WI38 (cell line): ENCODE measurements around the gene FGF1.
A peak's percentile ranks its signal among the peaks of the same experiment; 100 is the strongest.

Experiments used
- H3K4me3 ChIP-seq: 2 replicates; pipeline ENCODE4 v1.5.1; 2011; ENCODE audit warnings: low read depth, mild to moderate bottlenecking, control low read depth, low read length
- TF ChIP-seq, protein P1 (sequence below): IDR thresholded peaks from 2 replicates; pipeline ENCODE4 v1.5.1; 2012; ENCODE audit warnings: low read depth, mild to moderate bottlenecking, control low read depth, low read length

FGF1 gene

GRCh38 chr5:142701673-142702311 lies 15.9 kb upstream of the FGF1 start:
- TF ChIP-seq, protein P1, sequence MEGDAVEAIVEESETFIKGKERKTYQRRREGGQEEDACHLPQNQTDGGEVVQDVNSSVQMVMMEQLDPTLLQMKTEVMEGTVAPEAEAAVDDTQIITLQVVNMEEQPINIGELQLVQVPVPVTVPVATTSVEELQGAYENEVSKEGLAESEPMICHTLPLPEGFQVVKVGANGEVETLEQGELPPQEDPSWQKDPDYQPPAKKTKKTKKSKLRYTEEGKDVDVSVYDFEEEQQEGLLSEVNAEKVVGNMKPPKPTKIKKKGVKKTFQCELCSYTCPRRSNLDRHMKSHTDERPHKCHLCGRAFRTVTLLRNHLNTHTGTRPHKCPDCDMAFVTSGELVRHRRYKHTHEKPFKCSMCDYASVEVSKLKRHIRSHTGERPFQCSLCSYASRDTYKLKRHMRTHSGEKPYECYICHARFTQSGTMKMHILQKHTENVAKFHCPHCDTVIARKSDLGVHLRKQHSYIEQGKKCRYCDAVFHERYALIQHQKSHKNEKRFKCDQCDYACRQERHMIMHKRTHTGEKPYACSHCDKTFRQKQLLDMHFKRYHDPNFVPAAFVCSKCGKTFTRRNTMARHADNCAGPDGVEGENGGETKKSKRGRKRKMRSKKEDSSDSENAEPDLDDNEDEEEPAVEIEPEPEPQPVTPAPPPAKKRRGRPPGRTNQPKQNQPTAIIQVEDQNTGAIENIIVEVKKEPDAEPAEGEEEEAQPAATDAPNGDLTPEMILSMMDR, result no peak
- H3K4me3 ChIP-seq, result no peak overlapping the region

GRCh38 chr5:142700566-142700965 lies 14.7 kb upstream of the FGF1 start:
- TF ChIP-seq, protein P1, result no peak
- H3K4me3 ChIP-seq, result no peak overlapping the region

DNA sequence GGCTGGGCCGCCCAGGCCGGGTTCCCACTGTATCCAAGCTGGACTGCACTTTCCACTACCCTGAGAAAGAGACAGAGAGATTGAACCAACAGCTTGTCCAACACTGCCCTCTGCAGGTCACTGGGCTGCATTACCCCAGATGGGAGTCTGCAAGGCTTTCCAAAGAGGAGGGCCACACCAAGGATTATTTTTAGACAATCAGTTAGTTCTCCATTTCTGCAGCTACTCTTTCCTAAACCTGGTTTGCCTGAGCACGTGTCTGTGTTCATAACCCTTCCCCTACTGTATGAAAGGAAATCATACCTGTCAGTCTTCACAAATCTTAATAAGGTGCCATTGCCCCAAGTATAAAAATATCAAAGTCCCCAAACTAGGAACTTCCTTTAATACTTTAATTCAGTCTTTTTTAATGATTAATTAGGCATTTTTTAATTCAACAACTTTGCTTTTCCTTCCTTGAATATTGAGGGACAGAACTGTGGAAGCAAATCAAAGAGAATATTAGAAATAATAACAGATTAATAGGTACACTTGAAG lies 13.4 kb upstream of the FGF1 start:
- H3K4me3 ChIP-seq, result no peak overlapping the region
- TF ChIP-seq, protein P1, result peak; percentile 97

GRCh38 chr5:142698447-142699183 lies 12.7 kb upstream of the FGF1 start:
- H3K4me3 ChIP-seq, result no peak overlapping the region
- TF ChIP-seq, protein P1, result no peak

DNA sequence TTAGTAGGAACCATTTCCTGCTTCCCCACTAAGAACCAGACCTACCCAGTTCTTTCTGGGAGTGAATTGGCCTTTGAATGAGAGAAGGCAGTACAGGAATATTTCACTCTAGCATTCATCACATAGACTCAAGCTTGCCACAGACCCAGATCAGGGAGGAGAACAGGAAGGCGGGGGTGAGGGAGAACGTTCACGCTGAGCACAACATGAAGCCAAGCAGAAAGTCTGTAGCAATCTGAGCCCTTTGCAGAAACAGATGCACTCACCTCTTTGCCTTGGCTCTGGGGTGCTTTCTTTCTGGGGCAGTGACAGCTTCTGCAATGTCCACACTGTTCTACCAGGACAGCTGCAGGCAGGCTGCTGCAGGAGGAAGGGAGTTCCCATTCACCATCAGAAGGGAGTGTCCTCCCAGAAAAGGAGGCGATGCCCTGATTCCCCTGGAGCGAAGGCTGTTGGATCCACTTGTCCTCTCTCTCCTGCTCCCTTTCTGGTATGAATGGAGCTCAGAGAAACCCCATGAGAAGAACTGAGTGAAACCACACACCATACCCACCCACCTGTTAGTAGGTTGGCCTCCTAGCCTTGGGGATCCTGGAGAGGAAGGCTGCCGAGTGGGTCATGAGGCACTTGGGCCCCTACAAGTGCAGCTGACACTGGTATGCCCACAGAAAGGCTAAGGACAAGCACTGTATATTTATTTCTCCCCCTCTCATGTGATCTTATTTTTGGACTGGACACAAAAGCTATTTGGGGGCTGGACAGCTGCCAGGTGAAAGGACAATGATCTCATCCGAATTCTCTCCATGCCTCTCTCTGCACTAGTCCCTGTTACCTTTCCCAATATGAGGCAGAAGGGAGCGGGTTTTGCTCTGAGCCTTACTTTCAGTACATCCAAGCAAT lies 11.7 kb upstream of the FGF1 start:
- TF ChIP-seq, protein P1, result no peak
- H3K4me3 ChIP-seq, result no peak overlapping the region

DNA sequence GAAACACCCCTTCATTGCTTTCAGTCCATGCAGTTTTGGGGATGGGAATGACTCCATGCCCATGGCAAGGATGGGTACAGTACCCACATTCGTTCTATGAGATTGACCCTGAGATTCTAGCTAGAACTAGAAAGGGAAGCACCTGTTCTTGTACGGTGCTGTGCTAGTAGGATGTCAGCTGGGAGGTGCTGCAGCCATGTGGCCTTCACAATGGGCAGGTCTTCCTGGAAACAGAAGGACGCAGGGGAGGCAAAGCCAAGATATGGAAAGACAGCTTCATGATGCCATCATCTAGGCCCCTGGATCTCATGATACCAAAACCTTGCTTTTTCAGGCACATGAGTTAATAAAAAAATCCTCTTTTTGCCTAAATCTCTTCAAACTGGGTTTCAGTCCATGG lies 10.5 kb upstream of the FGF1 start:
- no peak overlapping the region for H3K4me3 ChIP-seq
- TF ChIP-seq, protein P1, result no peak
